OCI-LY1 (cell line): ENCODE results near the gene SORBS2.

ENCODE experiments used
- CTCF ChIP-seq: fragments of 200-600 bp; sonication (generic), shearing (Covaris generic); IDR thresholded peaks from 2 replicates; pipeline ENCODE4 v1.5.1; 2017; ENCODE audit warnings: mild to moderate bottlenecking, antibody characterized with exemption, low read length, moderate library complexity, mixed read lengths
- EZH2 ChIP-seq: fragments of 200-600 bp; sonication (generic), shearing (Covaris generic); IDR thresholded peaks from 2 replicates; pipeline ENCODE4 v1.8.0; 2017; ENCODE audit warnings: borderline replicate concordance, mixed run types, mild to moderate bottlenecking, antibody characterized with exemption, low read length, moderate library complexity, mixed read lengths

GRCh38 chr4:185697488-185697887 lies 114.5 kb downstream of the SORBS2 start:
- TF ChIP-seq CTCF (no peak), EZH2 (no peak)
